ENCODE measurements around the gene RASGRP3. TPM values are rescaled to one million over a fixed set of nuclear protein-coding genes. Genes with fewer than 3 reads are reported as not detected.

The RASGRP3 gene
- total and polyA plus RNA-seq, 2 of the 13 experiments (the other 11 are each of a cell fraction or from before 2014, with no cell fraction given), result 0.01 TPM; not detected in 1

DNA sequence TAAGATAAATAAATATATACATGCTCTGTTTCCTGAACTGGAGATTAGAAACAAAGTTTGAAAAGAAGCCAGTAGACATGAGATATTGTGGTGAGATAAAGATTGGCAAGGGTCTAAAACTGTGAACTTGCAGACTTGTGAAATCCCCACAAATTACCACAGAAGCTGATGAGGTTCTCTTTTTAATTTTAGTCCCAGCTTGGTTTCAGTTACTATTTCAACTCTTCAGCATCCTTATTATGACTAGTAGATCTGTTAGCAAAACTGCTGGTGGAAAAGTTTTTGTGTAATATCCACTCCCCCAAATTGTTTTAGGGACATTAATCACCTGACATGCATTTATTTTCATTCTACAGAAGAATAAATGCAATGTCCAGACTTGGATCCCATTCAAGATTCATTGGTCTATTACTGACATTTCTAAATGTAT, 20.8 kb downstream of the RASGRP3 start:
- FAIRE-seq, result no peak
- H3K79me2 ChIP-seq (ENCODE audit: insufficient read depth, low read length), result no peaks in the 10 kb centered on the region
- H3K36me3 ChIP-seq (replicated peaks in 1 of 2; ENCODE audit: control insufficient read depth in 1 of 2, insufficient read depth in 2 of 2, low read length in 2 of 2), result no peaks in the 10 kb centered on the region
- no peak for DNase-seq (ENCODE audit: low spot score)
- no peaks in the 10 kb centered on the region for H3K9me3 ChIP-seq (ENCODE audit: low read length)
- no peak for ATAC-seq
- peaks cover 0 to 9% of the 10 kb centered on the region in 2 experiments; a peak in 1 of 5 replicates for H3K27me3 ChIP-seq (ENCODE audit: control insufficient read depth in 1 of 2, insufficient read depth in 2 of 2, low read length in 2 of 2)
- CTCF ChIA-PET (ENCODE audit: low intra/inter-chr PET ratio, low total read pairs), result no interaction called here
- H3K4me2 ChIP-seq (ENCODE audit: low read depth, low read length), result no peak overlapping the region
- no peak overlapping the region for H3K9ac ChIP-seq (ENCODE audit: insufficient read depth, low read depth, low read length)
- no peak overlapping the region for H2AFZ ChIP-seq (ENCODE audit: low read length)
- TF ChIP-seq ZNF746 (CRISPR knock-in tag; IDR thresholded peaks at IDR 0.05), result no peak
- TF ChIP-seq MEIS2 (CRISPR knock-in tag; IDR thresholded peaks at IDR 0.05), result no peak
- TF ChIP-seq ZNF7 (CRISPR knock-in tag; IDR thresholded peaks at IDR 0.05), result no peak
- no peak for TF ChIP-seq SRSF9 (IDR thresholded peaks at IDR 0.05; ENCODE audit: borderline replicate concordance, insufficient read depth, low read depth, low read length, poor library complexity, severe bottlenecking)
- TF ChIP-seq ZNF234 (CRISPR knock-in tag; conservative IDR thresholded peaks at IDR 0.05), result no peak
- TF ChIP-seq MYNN (CRISPR knock-in tag; IDR thresholded peaks at IDR 0.05; ENCODE audit: low read depth), result no peak
- no peak for TF ChIP-seq SP4 (CRISPR knock-in tag; IDR thresholded peaks at IDR 0.05)
- no peak for TF ChIP-seq ZNF12 (CRISPR knock-in tag; IDR thresholded peaks at IDR 0.05)
- TF ChIP-seq CBX2 (IDR thresholded peaks at IDR 0.05; ENCODE audit: low read depth, low read length), result no peak
- TF ChIP-seq CBX2 (CRISPR knock-in tag; IDR thresholded peaks at IDR 0.05; ENCODE audit: low read depth), result no peak
- no peak for TF ChIP-seq HNRNPK (IDR thresholded peaks at IDR 0.05; ENCODE audit: low read depth, low read length, poor library complexity, severe bottlenecking)
- TF ChIP-seq PCBP1 (IDR thresholded peaks at IDR 0.05; ENCODE audit: borderline replicate concordance, low read depth, low read length), result no peak
- no peak for TF ChIP-seq ATF1 (CRISPR knock-in tag; IDR thresholded peaks at IDR 0.05)
- no peak for TF ChIP-seq ZNF354B (CRISPR knock-in tag; IDR thresholded peaks at IDR 0.05)
- TF ChIP-seq KLF12 (CRISPR knock-in tag; IDR thresholded peaks at IDR 0.05; ENCODE audit: borderline replicate concordance), result no peak
- TF ChIP-seq, protein P1, sequence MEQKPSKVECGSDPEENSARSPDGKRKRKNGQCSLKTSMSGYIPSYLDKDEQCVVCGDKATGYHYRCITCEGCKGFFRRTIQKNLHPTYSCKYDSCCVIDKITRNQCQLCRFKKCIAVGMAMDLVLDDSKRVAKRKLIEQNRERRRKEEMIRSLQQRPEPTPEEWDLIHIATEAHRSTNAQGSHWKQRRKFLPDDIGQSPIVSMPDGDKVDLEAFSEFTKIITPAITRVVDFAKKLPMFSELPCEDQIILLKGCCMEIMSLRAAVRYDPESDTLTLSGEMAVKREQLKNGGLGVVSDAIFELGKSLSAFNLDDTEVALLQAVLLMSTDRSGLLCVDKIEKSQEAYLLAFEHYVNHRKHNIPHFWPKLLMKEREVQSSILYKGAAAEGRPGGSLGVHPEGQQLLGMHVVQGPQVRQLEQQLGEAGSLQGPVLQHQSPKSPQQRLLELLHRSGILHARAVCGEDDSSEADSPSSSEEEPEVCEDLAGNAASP (CRISPR knock-in tag; IDR thresholded peaks at IDR 0.05; ENCODE audit: borderline replicate concordance), result no peak
- no peak overlapping the region for H3K4me3 ChIP-seq (replicated peaks in 1 of 3; ENCODE audit: insufficient read depth in 1 of 3, low read depth in 2 of 3, low read length in 3 of 3)
- POLR2A ChIA-PET, result no interaction called here
- in situ Hi-C loops (cut with HindIII; ENCODE audit: extremely low pct_ligation_motif_present, low pct_unique_long_range_greater_than_20kb), result no loop called here
- no peaks in the 10 kb centered on the region for H3K4me1 ChIP-seq (ENCODE audit: insufficient read depth, low read length)
- no TSS peak for BruUV-seq (replicated peaks)
- H4K20me1 ChIP-seq (ENCODE audit: insufficient read depth, low read length), result no peaks in the 10 kb centered on the region
- H3K27ac ChIP-seq (ENCODE audit: extremely low read length, insufficient read depth, low read length), result no peak overlapping the region
- intact Hi-C loops (cut with micrococcal nuclease; ENCODE audit: unreplicated experiment), result no loop called here
